Sigmoid colon (tissue), 4 donors: ENCODE results near the gene LENG9.

ENCODE experiments used
- CTCF ChIP-seq, 4 experiments: fragments of 450-650 bp in 3 of 4; fragments of 200-600 bp in 1 of 4; IDR thresholded peaks; one replicate each; pipeline ENCODE4 v1.5.1; 2016 to 2019; ENCODE audit warnings: antibody characterized with exemption in 4 of 4, mild to moderate bottlenecking in 3 of 4, moderate library complexity in 2 of 4
- EP300 ChIP-seq, 4 donors: sonication (generic); formaldehyde crosslinking; IDR thresholded peaks; one replicate each; pipeline ENCODE4 v1.6.1; 2017; ENCODE audit warnings: antibody characterized with exemption in 4 of 4
- POLR2A ChIP-seq, 2 donors: fragments of 450-650 bp; IDR thresholded peaks; one replicate each; pipeline ENCODE4 v1.6.1; 2016; ENCODE audit warnings: antibody characterized with exemption in 2 of 2, mild to moderate bottlenecking in 2 of 2, moderate library complexity in 2 of 2
- POLR2AphosphoS5 ChIP-seq, 4 donors: sonication (generic); formaldehyde crosslinking; IDR thresholded peaks; one replicate each; pipeline ENCODE4 v1.6.1; 2017; ENCODE audit warnings: antibody characterized with exemption in 4 of 4

DNA sequence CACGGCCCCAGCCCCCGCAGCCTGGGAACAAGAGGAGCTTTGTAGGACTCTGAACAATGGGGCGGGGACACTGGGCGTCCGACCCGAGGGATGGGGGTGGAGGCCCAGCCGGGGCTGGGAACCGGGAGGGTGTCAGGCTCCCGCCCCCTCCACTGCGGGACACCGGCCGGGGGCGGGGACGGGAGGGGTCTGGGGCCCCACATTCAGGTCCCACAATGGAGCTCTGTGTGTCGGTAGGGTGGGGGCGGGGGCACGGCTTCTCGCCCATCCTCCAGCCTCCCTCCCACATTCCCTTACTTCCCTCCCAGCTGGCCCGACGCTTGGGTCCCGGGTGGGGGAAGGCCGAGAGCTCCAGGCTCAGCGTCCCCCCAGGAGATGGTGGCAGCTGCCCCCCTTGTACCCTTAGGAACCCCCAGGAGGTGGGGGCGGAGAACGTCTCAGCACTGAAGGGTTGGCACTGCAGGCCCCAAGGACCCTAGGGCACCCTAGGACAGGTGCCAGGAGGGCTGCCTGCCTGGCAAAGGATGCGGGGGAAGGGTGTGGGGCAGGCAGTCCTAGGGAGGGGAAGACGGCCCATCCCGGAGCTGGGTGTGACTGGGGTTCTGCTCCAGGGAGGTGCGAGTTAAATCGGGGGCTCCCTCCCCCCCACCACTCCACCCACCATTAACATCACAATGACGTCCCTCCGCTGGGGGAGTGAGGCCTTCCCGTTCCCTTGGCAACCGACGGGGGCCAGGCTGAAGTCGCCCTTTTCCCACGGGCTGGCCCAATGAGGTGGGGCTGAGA lies 43.0 kb downstream of the LENG9 start:
- no peak for TF ChIP-seq CTCF (IDR thresholded peaks at IDR 0.05)
- TF ChIP-seq POLR2AphosphoS5 (IDR thresholded peaks at IDR 0.05): peak in 2 of 4 donors; percentile 41 to 64
- TF ChIP-seq EP300 (IDR thresholded peaks at IDR 0.05): no peak
- peak in 1 of 2 donors; percentile 9 for TF ChIP-seq POLR2A (IDR thresholded peaks at IDR 0.05)
